Lung (tissue), 12 donors: ENCODE results near the gene TAOK1. TPM values are rescaled to one million over a fixed set of nuclear protein-coding genes. Genes with fewer than 3 reads are reported as not detected.

Experiments used
- ATAC-seq: fragments of 200-7000 bp; cut with Tn5 transposase; one replicate; pipeline ENCODE4 v1.9.1; 2020; ENCODE audit warnings: moderate number of reproducible peaks; ENCODE audit not compliant: insufficient read depth, low FRiP score
- DNase-seq, 3 donors: peaks; one replicate each; pipeline ENCODE4 v3.0.0-alpha.2; 2013 to 2017
- H3K27ac ChIP-seq, 2 donors: one replicate each; pipeline ENCODE4 v1.5.1; 2013; ENCODE audit warnings: mild to moderate bottlenecking in 2 of 2, moderate library complexity in 2 of 2, control low read depth in 1 of 2, inconsistent platforms in 1 of 2, low read depth in 1 of 2, low read length in 1 of 2
- H3K27me3 ChIP-seq, 3 donors: one replicate each; pipeline ENCODE4 v1.5.1; 2013; ENCODE audit warnings: low read length in 2 of 3; ENCODE audit not compliant: control insufficient read depth in 3 of 3, insufficient read depth in 3 of 3
- H3K36me3 ChIP-seq, 4 donors: one replicate each; pipeline ENCODE4 v1.5.1; 2013; ENCODE audit warnings: low read length in 4 of 4, mild to moderate bottlenecking in 1 of 4, moderate library complexity in 1 of 4; ENCODE audit not compliant: control insufficient read depth in 4 of 4, insufficient read depth in 4 of 4
- H3K4me1 ChIP-seq, 5 donors: one replicate each; pipeline ENCODE4 v1.5.1; 2013; ENCODE audit warnings: low read length in 5 of 5, mild to moderate bottlenecking in 2 of 5, moderate library complexity in 1 of 5; ENCODE audit not compliant: control insufficient read depth in 5 of 5, insufficient read depth in 5 of 5
- H3K4me3 ChIP-seq: one replicate; pipeline ENCODE4 v1.5.1; 2013; ENCODE audit warnings: mild to moderate bottlenecking, control low read depth, moderate library complexity
- H3K9ac ChIP-seq, 2 donors: one replicate each; pipeline ENCODE4 v1.5.1; 2013; ENCODE audit warnings: low read length in 2 of 2, control low read depth in 1 of 2; ENCODE audit not compliant: insufficient read depth in 1 of 2
- H3K9me3 ChIP-seq, 4 donors: one replicate each; pipeline ENCODE4 v1.5.1; 2013; ENCODE audit warnings: low read length in 3 of 4, mild to moderate bottlenecking in 1 of 4, moderate library complexity in 1 of 4; ENCODE audit not compliant: control insufficient read depth in 4 of 4, insufficient read depth in 3 of 4
- CTCF ChIP-seq: IDR thresholded peaks from 2 replicates; pipeline ENCODE4 v1.5.1; 2012; ENCODE audit warnings: mild to moderate bottlenecking; ENCODE audit errors: control extremely low read depth, extremely low read depth
- WGBS, 2 donors: extraction: QIAGEN DNeasy Blood & Tissue Kit; methylation state at CpG; one replicate each; pipeline ENCODE4 v1.1.7; 2013; 5-methylcytosine and 5-hydroxymethylcytosine counted together
- polyA plus RNA-seq, 2 donors: library from polyadenylated mRNA; stranded (reverse); fragments of 200-250 nt; gene quantifications; one replicate each; pipeline ENCODE4 v1.2.1, GENCODE V29; 2013
- total RNA-seq, 2 donors: library from RNA; depleted of rRNA in 1 of 2; stranded (reverse); fragments of >200 nt in 1 of 2; gene quantifications; one replicate each; pipeline ENCODE4 v1.2.1, GENCODE V29; 2014 to 2021
- donor health status: control.
- donor health status: control.
- donor health status: Bipolar disorder and iron deficiency.
- donor health status: healthy.
- donor health status: DM: yes; HTN: yes; CAD: no.

The TAOK1 gene
- total and polyA plus RNA-seq, 4 donors = 8.8 to 81.0 (median 37.3) TPM

- TF ChIP-seq CTCF = no peak
These were observed 10.7 kb downstream of the TAOK1 start for GRCh38 chr17:29400818-29401217.

GRCh38 chr17:29401258-29401657 is 11.1 kb downstream of the TAOK1 start:
- ATAC-seq (no peak), DNase-seq (no peak)
- no peak for TF ChIP-seq CTCF
- WGBS, 2 donors = 70 to 85% methylated on average over 4 of the region's 4 CpGs
- H3K9ac ChIP-seq = no peak overlapping the region
- H3K4me1 ChIP-seq = peaks cover 0 to 3% (median 0%) of the 10 kb centered on the region in 5 donors
- no peaks in the 10 kb centered on the region for H3K27me3 ChIP-seq
- H3K36me3 ChIP-seq = peaks cover 3 to 12% (median 10%) of the 10 kb centered on the region in 4 donors
- H3K27ac ChIP-seq = no peak overlapping the region
- H3K4me3 ChIP-seq = no peak overlapping the region
- H3K9me3 ChIP-seq = no peaks in the 10 kb centered on the region

More at GRCh38 chr17:29400818-29401217, 10.7 kb downstream of the TAOK1 start:
- peaks cover 3 to 12% (median 10%) of the 10 kb centered on the region in 4 donors for H3K36me3 ChIP-seq
- no peaks in the 10 kb centered on the region for H3K9me3 ChIP-seq
- H3K27ac ChIP-seq = no peak overlapping the region
- H3K4me1 ChIP-seq = peaks cover 0 to 4% (median 0%) of the 10 kb centered on the region in 5 donors
- no peak overlapping the region for H3K9ac ChIP-seq
- 96 to 98% methylated on average over 4 of the region's 4 CpGs for WGBS, 2 donors
- no peak for ATAC-seq
- no peak overlapping the region for H3K4me3 ChIP-seq
- no peaks in the 10 kb centered on the region for H3K27me3 ChIP-seq
- DNase-seq = no peak

- TF ChIP-seq CTCF = no peak
- Histone ChIP-seq H3K9me3 (no peaks in the 10 kb centered on the region), H3K36me3 (peaks cover 0 to 9% (median 6%) of the 10 kb centered on the region in 4 donors), H3K9ac (no peak overlapping the region), H3K4me3 (no peak overlapping the region), H3K4me1 (peaks cover 0 to 3% (median 0%) of the 10 kb centered on the region in 5 donors), H3K27me3 (no peaks in the 10 kb centered on the region), H3K27ac (no peak overlapping the region)
- ATAC-seq (no peak), DNase-seq (no peak)
- 96 to 98% methylated on average over 2 of the region's 2 CpGs for WGBS, 2 donors
These were observed 17.7 kb downstream of the TAOK1 start for GRCh38 chr17:29407856-29408255.

- 91% methylated on average over 6 of the region's 6 CpGs for WGBS, 2 donors
- DNase-seq (no peak), ATAC-seq (no peak)
- no peak for TF ChIP-seq CTCF
- Histone ChIP-seq H3K27ac (no peak overlapping the region), H3K27me3 (no peaks in the 10 kb centered on the region), H3K9me3 (no peaks in the 10 kb centered on the region), H3K4me3 (no peak overlapping the region), H3K4me1 (peaks cover 0 to 5% (median 1%) of the 10 kb centered on the region in 5 donors), H3K36me3 (peaks cover 0 to 9% (median under 1%) of the 10 kb centered on the region in 4 donors), H3K9ac (no peak overlapping the region)
These were observed 19.8 kb downstream of the TAOK1 start for GRCh38 chr17:29409963-29410362.
